Heart left ventricle (tissue), 16 donors: ENCODE results near the gene SLC36A2. TPM values are rescaled to one million over a fixed set of nuclear protein-coding genes. Genes with fewer than 3 reads are reported as not detected.

Source experiments
- ATAC-seq, 4 donors: fragments of 200-7000 bp; cut with Tn5 transposase; one replicate each; pipeline ENCODE4 v1.9.1; 2020 to 2022; ENCODE audit warnings: moderate library complexity in 4 of 4, mild to moderate bottlenecking in 3 of 4, moderate number of reproducible peaks in 1 of 4
- DNase-seq, 5 donors: peaks; one replicate each; pipeline ENCODE4 v3.0.0-alpha.2; 2020
- H3K27ac ChIP-seq, 12 donors: fragments of 200-600 bp; sonication (generic) in 4 of 12; one replicate each; pipeline versions ENCODE4 v1.5.0 to v1.8.0; 2016 to 2022; ENCODE audit warnings: mild to moderate bottlenecking in 2 of 12
- H3K27me3 ChIP-seq, 9 donors: fragments of 200-600 bp; sonication (generic) in 2 of 9; one replicate each; pipeline versions ENCODE4 v1.5.1 to v1.8.0; 2016 to 2022; ENCODE audit warnings: mild to moderate bottlenecking in 3 of 9
- H3K36me3 ChIP-seq, 9 donors: fragments of 200-600 bp; sonication (generic) in 2 of 9; one replicate each; pipeline versions ENCODE4 v1.5.0 to v1.8.0; 2018 to 2022; ENCODE audit warnings: mild to moderate bottlenecking in 2 of 9
- H3K4me1 ChIP-seq, 12 donors: fragments of 200-600 bp; sonication (generic) in 4 of 12; one replicate each; pipeline versions ENCODE4 v1.5.0 to v1.8.0; 2016 to 2022; ENCODE audit warnings: mild to moderate bottlenecking in 3 of 12
- H3K4me3 ChIP-seq, 12 donors: fragments of 200-600 bp; sonication (generic) in 4 of 12; one replicate each; pipeline versions ENCODE4 v1.5.0 to v1.8.0; 2017 to 2022; ENCODE audit warnings: mild to moderate bottlenecking in 9 of 12, moderate library complexity in 4 of 12
- H3K9me3 ChIP-seq, 12 donors: fragments of 200-600 bp; sonication (generic) in 4 of 12; one replicate each; pipeline versions ENCODE4 v1.5.0 to v1.8.0; 2016 to 2022; ENCODE audit warnings: mild to moderate bottlenecking in 1 of 12
- POLR2A ChIP-seq, 2 donors: fragments of 450-650 bp; IDR thresholded peaks; one replicate each; pipeline ENCODE4 v1.6.1; 2017; ENCODE audit warnings: antibody characterized with exemption in 2 of 2, mild to moderate bottlenecking in 2 of 2, moderate library complexity in 2 of 2
- WGBS, 4 donors: extraction: QIAGEN DNeasy Blood & Tissue Kit in 2 of 4; methylation state at CpG; one replicate each; pipeline versions ENCODE4 v1.1.5 to v1.1.7; 2013 to 2018; 5-methylcytosine and 5-hydroxymethylcytosine counted together
- intact Hi-C, 10 donors: fragments of 100-400 bp; cut with DNase I; formaldehyde crosslinking; loops; one replicate each; pipeline versions ENCODE4 v1.11.1 to v1.14.2; 2022
- long read RNA-seq, 3 donors: library from polyadenylated mRNA; unstranded; transcript quantifications; one replicate each; pipeline ENCODE4 v2.0.0, GENCODE V29; 2020 to 2021
- polyA plus RNA-seq, 2 donors: library from polyadenylated mRNA; stranded (reverse); fragments of 200-250 nt; gene quantifications; one replicate each; pipeline ENCODE4 v1.2.3, GENCODE V29; 2013
- total RNA-seq, 9 donors: library from RNA; depleted of rRNA in 2 of 9; stranded (reverse); fragments of >200 nt in 2 of 9; fragmentation: NEBNext Ultra II Directional in 3 of 9; extraction: Animal tissue kit (Norgen Biotek cat#: 25700) in 3 of 9; gene quantifications; one replicate each; pipeline versions ENCODE4 v1.1.0 to v1.2.4, GENCODE V29; 2016 to 2023
- TF ChIP-seq, protein P1 (sequence below), 12 donors: fragments of 200-600 bp; sonication (generic) in 4 of 12; IDR thresholded peaks; one replicate each; pipeline versions ENCODE4 v1.5.0 to v1.8.0; 2018 to 2022; ENCODE audit warnings: antibody characterized with exemption in 12 of 12, mild to moderate bottlenecking in 5 of 12
- donor health status: ischemic (EF 13 %, LVEDD 7.1; RV severe dilation, severe dysfunction).
- donor health status: healthy with polysubstance abuse.
- donor health status: DM: no; HTN: yes; CAD: no.
- donor health status: DM: no; HTN: no; CAD: no.
- donor health status: ischemic (EF 25% LVEDD 6.9; RV normal size, moderate dysfunction).
- donor health status: ischemic (EF 25% LVEDD 5.7; RV mildly dilated, moderate dysfunction).
- donor health status: healthy.
- donor health status: DM: yes; HTN: yes; CAD: no.
- donor health status: ischemic (EF 35%, LVEDD 5.7; RV mildly dilated, moderate dysfunction).
- donor health status: nonischemic (EF 11% LVEDD 7.7; RV severe dilation, severe dysfunction).
- donor health status: DM: yes; HTN: yes; CAD: no.
- donor health status: PGD.
- donor health status: ischemic (EF 29% LVEDD 5.4; RV normal size, mild dysfunction).
- donor health status: nonischemic (EF 23%, LVEDD 6.1; RV moderate dilation, normal function).

Gene SLC36A2
- total RNA-seq (under 1 TPM in 3 of 9 donors, not detected in 6; 0.10 to 0.25 (median 0.14) TPM), polyA plus RNA-seq (under 1 TPM; 0.03 to 0.15 TPM)
- long read RNA-seq, donor 1, partial matches to known transcripts = 0 of 1 reads
- long read RNA-seq, donor 1, other reads (novel, unspliced or antisense) = 1 of 1 reads
- long read RNA-seq, donor 2 = 0 reads
- long read RNA-seq, donor 3 = 0 reads

GRCh38 chr5:151347369-151347768 is at the start of gene SLC36A2:
Gene SLC36A2 (minus strand): TSS chr5:151347559. CDS start chr5:151347460, 99 bp downstream.
- Histone ChIP-seq H3K9me3 (no peaks in the 10 kb centered on the region), H3K27ac (no peak within 1 kb of the TSS), H3K36me3 (no peaks in the 10 kb centered on the region), H3K4me3 (no peak within 1 kb of the TSS), H3K27me3 (peaks cover 0 to 14% (median 0%) of the 10 kb centered on the region in 9 donors), H3K4me1 (peaks cover 0 to 19% (median 4%) of the 10 kb centered on the region in 12 donors)
- DNase-seq (peak in 1 of 5 donors; percentile 23), ATAC-seq (no peak)
- WGBS, 4 donors = 55 to 67% (median 65%) methylated on average over 8 of the region's 8 CpGs
- no peak for TF ChIP-seq POLR2A (IDR thresholded peaks at IDR 0.05)
- TF ChIP-seq, protein P1, sequence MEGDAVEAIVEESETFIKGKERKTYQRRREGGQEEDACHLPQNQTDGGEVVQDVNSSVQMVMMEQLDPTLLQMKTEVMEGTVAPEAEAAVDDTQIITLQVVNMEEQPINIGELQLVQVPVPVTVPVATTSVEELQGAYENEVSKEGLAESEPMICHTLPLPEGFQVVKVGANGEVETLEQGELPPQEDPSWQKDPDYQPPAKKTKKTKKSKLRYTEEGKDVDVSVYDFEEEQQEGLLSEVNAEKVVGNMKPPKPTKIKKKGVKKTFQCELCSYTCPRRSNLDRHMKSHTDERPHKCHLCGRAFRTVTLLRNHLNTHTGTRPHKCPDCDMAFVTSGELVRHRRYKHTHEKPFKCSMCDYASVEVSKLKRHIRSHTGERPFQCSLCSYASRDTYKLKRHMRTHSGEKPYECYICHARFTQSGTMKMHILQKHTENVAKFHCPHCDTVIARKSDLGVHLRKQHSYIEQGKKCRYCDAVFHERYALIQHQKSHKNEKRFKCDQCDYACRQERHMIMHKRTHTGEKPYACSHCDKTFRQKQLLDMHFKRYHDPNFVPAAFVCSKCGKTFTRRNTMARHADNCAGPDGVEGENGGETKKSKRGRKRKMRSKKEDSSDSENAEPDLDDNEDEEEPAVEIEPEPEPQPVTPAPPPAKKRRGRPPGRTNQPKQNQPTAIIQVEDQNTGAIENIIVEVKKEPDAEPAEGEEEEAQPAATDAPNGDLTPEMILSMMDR (IDR thresholded peaks at IDR 0.05) = no peak
- intact Hi-C loops = no loop called here

DNA sequence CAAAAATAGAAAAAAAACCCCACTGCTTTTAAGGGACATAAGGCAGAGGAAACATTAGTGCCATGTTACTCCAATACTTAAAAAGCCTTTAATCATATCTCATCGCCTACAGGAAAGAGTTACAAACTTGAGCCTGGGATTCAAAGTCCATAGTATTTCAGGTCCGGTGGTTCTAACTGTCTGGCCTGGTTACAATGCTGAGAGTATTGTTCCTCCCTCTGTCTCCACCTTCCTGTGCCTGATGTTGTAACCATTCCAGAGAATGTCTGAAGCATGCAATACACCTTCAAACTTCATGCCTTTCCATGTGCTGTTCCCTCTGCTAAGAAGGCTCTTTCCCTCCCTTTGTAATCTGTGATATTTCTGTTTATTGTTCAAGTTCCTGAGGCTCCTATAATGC is 41.6 kb upstream of the SLC36A2 start:
- no peak for TF ChIP-seq POLR2A (IDR thresholded peaks at IDR 0.05)
- TF ChIP-seq, protein P1 (IDR thresholded peaks at IDR 0.05) = no peak
- intact Hi-C loops = no loop called here

GRCh38 chr5:151384106-151384505 is 36.7 kb upstream of the SLC36A2 start:
- TF ChIP-seq, protein P1 (IDR thresholded peaks at IDR 0.05) = no peak
- TF ChIP-seq POLR2A (IDR thresholded peaks at IDR 0.05) = no peak
- Histone ChIP-seq H3K4me3 (no peak overlapping the region), H3K4me1 (peaks cover 0 to 7% (median 0%) of the 10 kb centered on the region in 12 donors), H3K9me3 (no peaks in the 10 kb centered on the region), H3K36me3 (no peaks in the 10 kb centered on the region), H3K27me3 (peaks cover 0 to 4% (median 0%) of the 10 kb centered on the region in 9 donors), H3K27ac (no peak overlapping the region)
- no peak for DNase-seq
- intact Hi-C loops = no loop called here
- ATAC-seq = peak in 1 of 4 donors; percentile 31
- 33 to 56% (median 40%) methylated on average over 2 of the region's 2 CpGs for WGBS, 4 donors

More for the DNA sequence above, 41.6 kb upstream of the SLC36A2 start:
- ATAC-seq = no peak
- Histone ChIP-seq H3K4me3 (no peak overlapping the region), H3K36me3 (no peaks in the 10 kb centered on the region), H3K27me3 (peaks cover 0 to 4% (median 0%) of the 10 kb centered on the region in 9 donors), H3K9me3 (no peaks in the 10 kb centered on the region), H3K27ac (no peak overlapping the region), H3K4me1 (peaks cover 0 to 7% (median 0%) of the 10 kb centered on the region in 12 donors)
- WGBS, 4 donors = 76 to 84% (median 82%) methylated on average over 2 of the region's 2 CpGs
- no peak for DNase-seq

- TF ChIP-seq, protein P1 (IDR thresholded peaks at IDR 0.05) = no peak
- no peak for TF ChIP-seq POLR2A (IDR thresholded peaks at IDR 0.05)
- DNase-seq (no peak), ATAC-seq (no peak)
- Histone ChIP-seq H3K4me3 (no peak overlapping the region), H3K27ac (no peak overlapping the region), H3K27me3 (peaks cover 0 to 4% (median 0%) of the 10 kb centered on the region in 9 donors), H3K36me3 (no peaks in the 10 kb centered on the region), H3K4me1 (peaks cover 0 to 7% (median 0%) of the 10 kb centered on the region in 12 donors), H3K9me3 (no peaks in the 10 kb centered on the region)
- intact Hi-C loops = no loop called here
- WGBS, 4 donors = 70 to 83% (median 74%) methylated on average over 7 to 8 of the region's 8 CpGs
Observed at GRCh38 chr5:151383011-151383410, 35.7 kb upstream of the SLC36A2 start.
